CD14-positive monocyte (primary cell): Measurements from ENCODE around the gene SPATA2. TPM values are rescaled to one million over a fixed set of nuclear protein-coding genes. Genes with fewer than 3 reads are reported as not detected.
"Not testable (repeated sequence)": the region's sequence is repeated elsewhere in the genome, so short reads cannot be mapped to it uniquely, and the experiment has no call there.

Experiments
- DNase-seq, 3 donors: peaks; one replicate each; pipeline ENCODE4 v3.0.0-alpha.2; 2011 to 2022
- H2AFZ ChIP-seq: 2 replicates; pipeline ENCODE4 v1.6.0; 2012; ENCODE audit warnings: mild to moderate bottlenecking, low read depth, low read length, inconsistent platforms; ENCODE audit not compliant: insufficient read depth, poor library complexity, severe bottlenecking
- H3K27ac ChIP-seq, 2 donors: 1 replicate in 1 of 2; 2 replicates in 1 of 2; pipeline ENCODE4 v1.5.1; 2012 to 2013; ENCODE audit warnings: low read length in 2 of 2, control low read depth in 1 of 2, inconsistent platforms in 1 of 2, low read depth in 1 of 2, mild to moderate bottlenecking in 1 of 2
- H3K27me3 ChIP-seq, 2 donors: one replicate each; pipeline versions ENCODE4 v1.6.0 to v1.6.1; 2011 to 2013; ENCODE audit warnings: low read length in 2 of 2; ENCODE audit not compliant: control insufficient read depth in 2 of 2, insufficient read depth in 2 of 2
- H3K36me3 ChIP-seq, 2 donors: replicated peaks in 1 of 2; 1 replicate in 1 of 2; 2 replicates in 1 of 2; pipeline versions ENCODE4 v1.5.1 to v1.6.1; 2012 to 2013; ENCODE audit warnings: low read length in 2 of 2, control low read depth in 1 of 2, inconsistent platforms in 1 of 2, mild to moderate bottlenecking in 1 of 2; ENCODE audit not compliant: insufficient read depth in 2 of 2, control insufficient read depth in 1 of 2
- H3K4me1 ChIP-seq, 2 donors: 1 replicate in 1 of 2; 2 replicates in 1 of 2; pipeline versions ENCODE4 v1.5.1 to v1.6.1; 2012 to 2013; ENCODE audit warnings: low read length in 2 of 2, control low read depth in 1 of 2, inconsistent platforms in 1 of 2, mild to moderate bottlenecking in 1 of 2, moderate library complexity in 1 of 2; ENCODE audit not compliant: insufficient read depth in 2 of 2, control insufficient read depth in 1 of 2
- H3K4me2 ChIP-seq: replicated peaks from 2 replicates; pipeline ENCODE3; 2012; ENCODE audit warnings: low read length, moderate library complexity, mild to moderate bottlenecking; ENCODE audit not compliant: poor library complexity, severe bottlenecking; ENCODE audit errors: extremely low read depth
- H3K4me3 ChIP-seq, 3 experiments: fragments of 200-600 bp in 1 of 3; sonication (generic) in 1 of 3; replicated peaks in 1 of 3; 1 replicate in 2 of 3; 2 replicates in 1 of 3; pipeline ENCODE4 v1.5.1; 2011 to 2013; ENCODE audit warnings: low read length in 3 of 3, mild to moderate bottlenecking in 3 of 3, control low read depth in 2 of 3, low read depth in 2 of 3, inconsistent platforms in 1 of 3, moderate library complexity in 1 of 3
- H3K79me2 ChIP-seq: 2 replicates; pipeline ENCODE4 v1.6.0; 2012; ENCODE audit warnings: mild to moderate bottlenecking, control low read depth, inconsistent platforms, low read length, moderate library complexity; ENCODE audit not compliant: insufficient read depth
- H3K9ac ChIP-seq: 2 replicates; pipeline ENCODE4 v1.6.0; 2017; ENCODE audit warnings: low read length, mild to moderate bottlenecking; ENCODE audit not compliant: insufficient read depth, poor library complexity, severe bottlenecking
- H3K9me3 ChIP-seq, 2 donors: replicated peaks in 1 of 2; 1 replicate in 1 of 2; 2 replicates in 1 of 2; pipeline versions ENCODE4 v1.5.1 to v1.6.1; 2012 to 2013; ENCODE audit warnings: low read length in 2 of 2, control low read depth in 1 of 2; ENCODE audit not compliant: control insufficient read depth in 1 of 2, insufficient read depth in 1 of 2
- H4K20me1 ChIP-seq: 2 replicates; pipeline ENCODE4 v1.6.0; 2012; ENCODE audit warnings: mild to moderate bottlenecking, low read length, control low read depth, moderate library complexity; ENCODE audit not compliant: insufficient read depth
- H3K27ac Mint-ChIP-seq, 7 donors: one replicate each; pipeline ENCODE4 v1.8.0; 2020; ENCODE audit warnings: mild to moderate bottlenecking in 7 of 7, mixed read lengths in 7 of 7, moderate library complexity in 6 of 7, inconsistent platforms in 2 of 7
- H3K27me3 Mint-ChIP-seq, 3 donors: one replicate each; pipeline ENCODE4 v1.8.0; 2021 to 2022; ENCODE audit warnings: low read depth in 3 of 3, mild to moderate bottlenecking in 3 of 3, mixed read lengths in 3 of 3, moderate library complexity in 3 of 3, inconsistent platforms in 1 of 3
- H3K36me3 Mint-ChIP-seq, 2 donors: one replicate each; pipeline ENCODE4 v1.8.0; 2020; ENCODE audit warnings: mixed read lengths in 2 of 2, inconsistent platforms in 1 of 2, mild to moderate bottlenecking in 1 of 2
- H3K4me1 Mint-ChIP-seq: one replicate; pipeline ENCODE4 v1.8.0; 2020; ENCODE audit warnings: mild to moderate bottlenecking, mixed read lengths
- H3K4me3 Mint-ChIP-seq, 2 donors: one replicate each; pipeline ENCODE4 v1.8.0; 2020; ENCODE audit warnings: mild to moderate bottlenecking in 2 of 2, mixed read lengths in 2 of 2, moderate library complexity in 1 of 2
- H3K9me3 Mint-ChIP-seq, 7 donors: one replicate each; pipeline ENCODE4 v1.8.0; 2020 to 2022; ENCODE audit warnings: mixed read lengths in 7 of 7, mild to moderate bottlenecking in 6 of 7, moderate library complexity in 6 of 7, inconsistent platforms in 2 of 7
- WGBS: methylation state at CpG from one replicate; pipeline ENCODE4 v1.1.5; 2013; ENCODE audit warnings: missing lambda C conversion rate; ENCODE audit not compliant: insufficient coverage; 5-methylcytosine and 5-hydroxymethylcytosine counted together
- intact Hi-C, 2 donors: fragments of 100-400 bp; cut with micrococcal nuclease; formaldehyde crosslinking; loops; one replicate each; pipeline versions ENCODE4 v1.15.0 to v1.15.1; 2023
- polyA plus RNA-seq, 3 donors: library from polyadenylated mRNA; depleted of rRNA in 1 of 3; unstranded in 2 of 3; stranded (reverse) in 1 of 3; fragments of 300-500 nt in 2 of 3; fragments of >200 nt in 1 of 3; fragmentation: Illumina TruSeq in 2 of 3; gene quantifications; 1 replicate in 2 of 3; 2 replicates in 1 of 3; pipeline ENCODE4 v1.2.3, GENCODE V29; 2012 to 2021
- TF ChIP-seq, protein P1 (sequence below): fragments of 200-600 bp; IDR thresholded peaks from one replicate; pipeline ENCODE4 v1.8.0; 2022; ENCODE audit warnings: antibody characterized with exemption, mild to moderate bottlenecking

The SPATA2 gene
- polyA plus RNA-seq, 3 donors: 1.9 to 13.3 (median 3.9) TPM

DNA sequence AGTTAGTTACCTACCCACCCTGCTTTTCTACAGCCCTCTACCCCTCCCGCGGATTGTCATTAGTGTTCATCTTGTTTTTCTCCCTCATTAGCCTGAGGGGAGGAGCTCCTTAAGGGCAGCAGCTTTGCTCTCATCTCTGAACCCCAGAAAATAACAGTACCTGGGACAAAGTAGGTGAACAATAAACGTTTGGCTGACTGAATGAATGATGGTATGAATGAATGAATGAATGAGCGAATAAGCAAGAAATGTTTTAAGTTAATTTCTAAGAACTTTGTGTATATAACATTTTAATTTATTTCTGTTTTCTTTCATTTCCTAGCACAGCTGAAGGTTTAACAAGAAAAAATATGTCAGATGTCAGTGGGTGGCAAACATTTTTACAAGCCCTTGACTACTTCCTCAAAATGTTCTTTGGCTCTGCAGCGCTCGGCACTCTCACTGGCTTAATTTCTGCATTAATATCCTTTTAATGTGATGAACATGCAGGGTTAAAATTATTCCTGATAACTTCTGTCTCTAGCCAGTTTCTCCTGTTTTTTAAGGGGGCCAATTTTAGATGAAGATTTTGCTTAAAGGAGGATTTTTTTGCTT is 52.6 kb downstream of the SPATA2 start:
- Mint-ChIP-seq H3K9me3 (no peaks in the 10 kb centered on the region), H3K4me1 (peaks cover 3% of the 10 kb centered on the region), H3K4me3 (no peak overlapping the region), H3K27me3 (no peaks in the 10 kb centered on the region), H3K27ac (peak overlapping the region in 1 of 7 donors; percentile 57), H3K36me3 (peaks cover 77 to 90% of the 10 kb centered on the region in 2 donors)
- no peak overlapping the region for H3K9ac ChIP-seq
- H3K4me1 ChIP-seq: no peaks in the 10 kb centered on the region
- no peaks in the 10 kb centered on the region for H4K20me1 ChIP-seq
- H3K36me3 ChIP-seq: peaks cover 56 to 99% of the 10 kb centered on the region in 2 donors
- no peak overlapping the region for H3K4me2 ChIP-seq
- WGBS: no CpG with 5 or more reads among the region's 6 CpGs
- intact Hi-C loops: no loop called here
- DNase-seq: no peak
- no peaks in the 10 kb centered on the region for H3K9me3 ChIP-seq
- H3K27ac ChIP-seq: no peak overlapping the region
- no peaks in the 10 kb centered on the region for H3K27me3 ChIP-seq
- TF ChIP-seq, protein P1, sequence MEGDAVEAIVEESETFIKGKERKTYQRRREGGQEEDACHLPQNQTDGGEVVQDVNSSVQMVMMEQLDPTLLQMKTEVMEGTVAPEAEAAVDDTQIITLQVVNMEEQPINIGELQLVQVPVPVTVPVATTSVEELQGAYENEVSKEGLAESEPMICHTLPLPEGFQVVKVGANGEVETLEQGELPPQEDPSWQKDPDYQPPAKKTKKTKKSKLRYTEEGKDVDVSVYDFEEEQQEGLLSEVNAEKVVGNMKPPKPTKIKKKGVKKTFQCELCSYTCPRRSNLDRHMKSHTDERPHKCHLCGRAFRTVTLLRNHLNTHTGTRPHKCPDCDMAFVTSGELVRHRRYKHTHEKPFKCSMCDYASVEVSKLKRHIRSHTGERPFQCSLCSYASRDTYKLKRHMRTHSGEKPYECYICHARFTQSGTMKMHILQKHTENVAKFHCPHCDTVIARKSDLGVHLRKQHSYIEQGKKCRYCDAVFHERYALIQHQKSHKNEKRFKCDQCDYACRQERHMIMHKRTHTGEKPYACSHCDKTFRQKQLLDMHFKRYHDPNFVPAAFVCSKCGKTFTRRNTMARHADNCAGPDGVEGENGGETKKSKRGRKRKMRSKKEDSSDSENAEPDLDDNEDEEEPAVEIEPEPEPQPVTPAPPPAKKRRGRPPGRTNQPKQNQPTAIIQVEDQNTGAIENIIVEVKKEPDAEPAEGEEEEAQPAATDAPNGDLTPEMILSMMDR: no peak
- no peak overlapping the region for H3K4me3 ChIP-seq
- H3K79me2 ChIP-seq: no peaks in the 10 kb centered on the region
- H2AFZ ChIP-seq: no peak overlapping the region

DNA sequence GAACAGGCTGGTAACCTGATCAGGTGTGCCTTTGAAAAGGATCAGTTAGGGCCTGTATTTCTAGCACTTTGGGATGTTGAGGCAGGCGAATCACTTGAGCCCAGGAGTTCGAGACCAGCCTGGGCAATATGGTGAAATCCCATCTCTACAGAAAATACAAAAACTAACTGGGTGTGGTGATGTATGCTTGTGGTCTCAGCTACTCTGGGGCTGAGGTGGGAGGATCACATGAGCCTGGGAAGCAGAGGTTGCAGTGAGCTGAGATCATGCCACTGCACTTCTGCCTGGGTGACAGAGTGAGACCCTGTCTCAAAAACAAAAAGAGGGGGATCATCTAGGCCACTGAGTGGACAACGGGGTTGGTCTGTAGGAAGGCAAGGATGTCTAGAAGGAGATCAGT is 54.1 kb downstream of the SPATA2 start:
- H3K4me1 ChIP-seq, H3K4me3 Mint-ChIP-seq, H3K9ac ChIP-seq, H3K79me2 ChIP-seq, H3K4me2 ChIP-seq, H3K27ac ChIP-seq, H3K27me3 Mint-ChIP-seq, H4K20me1 ChIP-seq, H3K9me3 ChIP-seq, H3K4me3 ChIP-seq, H3K9me3 Mint-ChIP-seq, H3K4me1 Mint-ChIP-seq, H3K27me3 ChIP-seq, intact Hi-C loops, H2AFZ ChIP-seq, DNase-seq: not testable (repeated sequence)
- peak overlapping the region in 2 of 7 donors; percentile 9 to 41 for H3K27ac Mint-ChIP-seq
- peaks cover 53 to 98% of the 10 kb centered on the region in 2 donors for H3K36me3 ChIP-seq
- H3K36me3 Mint-ChIP-seq: peaks cover 72 to 91% of the 10 kb centered on the region in 2 donors
- 100% methylated on average over 1 of the region's 3 CpGs for WGBS
